ENCODE results near the gene ANXA9. TPM values are rescaled to one million over a fixed set of nuclear protein-coding genes. Genes with fewer than 3 reads are reported as not detected.

ANXA9 gene
- total and polyA plus RNA-seq, 2 donors from 2014 or later: 3.3 to 38.5 TPM

DNA sequence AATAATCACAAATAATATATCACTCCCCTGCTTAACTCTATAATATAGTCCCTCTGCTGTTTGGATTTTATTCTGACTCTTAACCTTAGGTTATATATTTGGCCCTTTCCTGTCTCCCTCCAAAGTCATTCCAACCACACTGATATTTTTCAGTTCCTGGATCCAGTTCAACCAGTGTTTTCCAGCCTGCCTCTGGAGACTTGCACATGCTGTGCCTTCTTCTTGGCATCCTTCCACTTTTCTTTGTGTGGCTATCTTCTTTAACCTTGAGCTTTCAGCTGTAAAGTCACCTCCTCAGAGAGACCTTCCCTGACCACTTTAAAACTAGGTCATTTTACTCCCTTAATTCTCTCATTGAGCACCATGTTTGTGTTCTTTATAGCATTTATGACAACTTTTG, 26.8 kb upstream of the ANXA9 start:
- H3K36me3 ChIP-seq (ENCODE audit: control insufficient read depth in 2 of 3, insufficient read depth in 3 of 3, low read length in 3 of 3): peaks cover 9 to 41% (median 19%) of the 10 kb centered on the region in 3 donors
- no peak overlapping the region for H3K27ac ChIP-seq (ENCODE audit: low read depth in 2 of 2, low read length in 2 of 2)
- TF ChIP-seq, protein P1, sequence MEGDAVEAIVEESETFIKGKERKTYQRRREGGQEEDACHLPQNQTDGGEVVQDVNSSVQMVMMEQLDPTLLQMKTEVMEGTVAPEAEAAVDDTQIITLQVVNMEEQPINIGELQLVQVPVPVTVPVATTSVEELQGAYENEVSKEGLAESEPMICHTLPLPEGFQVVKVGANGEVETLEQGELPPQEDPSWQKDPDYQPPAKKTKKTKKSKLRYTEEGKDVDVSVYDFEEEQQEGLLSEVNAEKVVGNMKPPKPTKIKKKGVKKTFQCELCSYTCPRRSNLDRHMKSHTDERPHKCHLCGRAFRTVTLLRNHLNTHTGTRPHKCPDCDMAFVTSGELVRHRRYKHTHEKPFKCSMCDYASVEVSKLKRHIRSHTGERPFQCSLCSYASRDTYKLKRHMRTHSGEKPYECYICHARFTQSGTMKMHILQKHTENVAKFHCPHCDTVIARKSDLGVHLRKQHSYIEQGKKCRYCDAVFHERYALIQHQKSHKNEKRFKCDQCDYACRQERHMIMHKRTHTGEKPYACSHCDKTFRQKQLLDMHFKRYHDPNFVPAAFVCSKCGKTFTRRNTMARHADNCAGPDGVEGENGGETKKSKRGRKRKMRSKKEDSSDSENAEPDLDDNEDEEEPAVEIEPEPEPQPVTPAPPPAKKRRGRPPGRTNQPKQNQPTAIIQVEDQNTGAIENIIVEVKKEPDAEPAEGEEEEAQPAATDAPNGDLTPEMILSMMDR (IDR thresholded peaks at IDR 0.05; ENCODE audit: borderline replicate concordance, extremely low read depth, insufficient read depth): no peak
- FAIRE-seq (no peak), DNase-seq (no peak)
- no peaks in the 10 kb centered on the region for H3K4me1 ChIP-seq (ENCODE audit: control insufficient read depth in 2 of 3, insufficient read depth in 2 of 3, low read depth in 1 of 3, low read length in 3 of 3)
- H3K9ac ChIP-seq (ENCODE audit: low read length in 3 of 3): no peak overlapping the region
- intact Hi-C loops (cut with DNase I): no loop called here
- H3K4me3 ChIP-seq (ENCODE audit: low read length in 3 of 3): no peak overlapping the region
- H3K9me3 ChIP-seq (ENCODE audit: control insufficient read depth in 2 of 3, insufficient read depth in 1 of 3, low read length in 3 of 3): no peaks in the 10 kb centered on the region
- no peaks in the 10 kb centered on the region for H3K27me3 ChIP-seq (ENCODE audit: control insufficient read depth, insufficient read depth, low read length)

DNA sequence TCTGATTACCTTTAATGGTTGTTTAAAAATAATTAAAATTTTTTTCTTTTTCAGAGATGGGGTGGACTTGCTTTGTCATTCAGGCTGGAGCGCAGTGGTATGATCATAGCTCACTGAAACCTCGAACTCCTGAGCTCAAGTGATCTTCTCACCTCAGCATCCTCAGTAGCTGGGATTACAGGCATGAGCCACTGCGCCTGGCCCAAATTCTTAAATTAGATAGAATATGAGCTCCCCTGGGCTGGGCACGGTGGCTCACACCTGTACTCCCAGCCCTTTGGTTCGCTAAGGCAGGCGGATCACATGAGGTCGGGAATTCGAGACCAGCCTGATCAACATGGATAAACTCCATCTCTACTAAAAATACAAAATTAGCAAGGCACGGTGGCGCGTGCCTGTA, 24.4 kb upstream of the ANXA9 start:
- H3K27ac ChIP-seq (ENCODE audit: low read depth in 2 of 2, low read length in 2 of 2): no peak overlapping the region
- H3K9me3 ChIP-seq (ENCODE audit: control insufficient read depth in 2 of 3, insufficient read depth in 1 of 3, low read length in 3 of 3): no peaks in the 10 kb centered on the region
- H3K9ac ChIP-seq (ENCODE audit: low read length in 3 of 3): no peak overlapping the region
- peaks cover 10 to 39% (median 25%) of the 10 kb centered on the region in 3 donors for H3K36me3 ChIP-seq (ENCODE audit: control insufficient read depth in 2 of 3, insufficient read depth in 3 of 3, low read length in 3 of 3)
- no peak overlapping the region for H3K4me3 ChIP-seq (ENCODE audit: low read length in 3 of 3)
- FAIRE-seq: no peak
- TF ChIP-seq, protein P1 (IDR thresholded peaks at IDR 0.05; ENCODE audit: borderline replicate concordance, extremely low read depth, insufficient read depth): no peak
- intact Hi-C loops (cut with DNase I): no loop called here
- H3K27me3 ChIP-seq (ENCODE audit: control insufficient read depth, insufficient read depth, low read length): no peaks in the 10 kb centered on the region
- DNase-seq: no peak
- H3K4me1 ChIP-seq (ENCODE audit: control insufficient read depth in 2 of 3, insufficient read depth in 2 of 3, low read depth in 1 of 3, low read length in 3 of 3): no peaks in the 10 kb centered on the region

DNA sequence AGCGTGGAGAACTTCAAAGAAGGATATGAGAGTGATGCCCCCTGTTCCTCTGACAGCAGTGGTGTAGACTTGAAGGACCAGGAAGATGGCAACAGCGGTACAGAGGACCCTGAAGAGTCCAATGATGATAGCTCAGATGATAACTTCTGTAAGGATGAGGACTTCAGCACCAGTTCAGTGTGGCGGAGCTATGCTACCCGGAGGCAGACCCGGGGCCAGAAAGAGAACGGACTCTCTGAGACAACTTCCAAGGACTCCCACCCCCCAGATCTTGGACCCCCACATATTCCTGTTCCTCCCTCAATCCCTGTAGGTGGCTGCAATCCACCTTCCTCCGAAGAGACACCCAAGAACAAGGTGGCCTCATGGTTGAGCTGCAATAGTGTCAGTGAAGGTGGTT, 21.4 kb upstream of the ANXA9 start:
- H3K36me3 ChIP-seq (ENCODE audit: control insufficient read depth in 2 of 3, insufficient read depth in 3 of 3, low read length in 3 of 3): peaks cover 10 to 40% (median 39%) of the 10 kb centered on the region in 3 donors
- TF ChIP-seq, protein P1 (IDR thresholded peaks at IDR 0.05; ENCODE audit: borderline replicate concordance, extremely low read depth, insufficient read depth): no peak
- no peaks in the 10 kb centered on the region for H3K4me1 ChIP-seq (ENCODE audit: control insufficient read depth in 2 of 3, insufficient read depth in 2 of 3, low read depth in 1 of 3, low read length in 3 of 3)
- no peaks in the 10 kb centered on the region for H3K9me3 ChIP-seq (ENCODE audit: control insufficient read depth in 2 of 3, insufficient read depth in 1 of 3, low read length in 3 of 3)
- no peak overlapping the region for H3K9ac ChIP-seq (ENCODE audit: low read length in 3 of 3)
- FAIRE-seq (no peak), DNase-seq (no peak)
- H3K27ac ChIP-seq (ENCODE audit: low read depth in 2 of 2, low read length in 2 of 2): no peak overlapping the region
- no peaks in the 10 kb centered on the region for H3K27me3 ChIP-seq (ENCODE audit: control insufficient read depth, insufficient read depth, low read length)
- no peak overlapping the region for H3K4me3 ChIP-seq (ENCODE audit: low read length in 3 of 3)
- intact Hi-C loops (cut with DNase I): no loop called here

DNA sequence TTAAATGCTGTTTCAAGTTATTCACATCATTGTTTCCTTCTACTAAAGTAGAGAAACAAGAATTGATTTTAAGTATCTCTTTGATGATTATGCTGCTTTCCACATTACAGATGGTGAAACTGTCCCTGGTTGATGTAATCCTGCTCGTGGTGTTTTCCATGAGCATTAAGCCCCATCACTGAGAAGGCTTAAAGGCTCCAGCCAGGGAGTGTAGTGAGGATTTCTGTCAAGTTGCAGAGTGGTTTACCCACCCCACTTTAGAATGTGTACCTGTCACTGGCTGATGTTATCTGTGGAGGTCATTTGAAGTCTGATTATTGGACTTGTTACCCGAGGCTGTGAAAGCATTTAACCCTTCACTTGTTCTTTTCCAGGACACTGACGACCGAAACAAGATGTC, 20.3 kb upstream of the ANXA9 start:
- FAIRE-seq (no peak), DNase-seq (no peak)
- TF ChIP-seq, protein P1 (IDR thresholded peaks at IDR 0.05; ENCODE audit: borderline replicate concordance, extremely low read depth, insufficient read depth): no peak
- no peak overlapping the region for H3K9ac ChIP-seq (ENCODE audit: low read length in 3 of 3)
- no peaks in the 10 kb centered on the region for H3K4me1 ChIP-seq (ENCODE audit: control insufficient read depth in 2 of 3, insufficient read depth in 2 of 3, low read depth in 1 of 3, low read length in 3 of 3)
- H3K4me3 ChIP-seq (ENCODE audit: low read length in 3 of 3): no peak overlapping the region
- H3K27ac ChIP-seq (ENCODE audit: low read depth in 2 of 2, low read length in 2 of 2): no peak overlapping the region
- H3K27me3 ChIP-seq (ENCODE audit: control insufficient read depth, insufficient read depth, low read length): no peaks in the 10 kb centered on the region
- intact Hi-C loops (cut with DNase I): no loop called here
- H3K9me3 ChIP-seq (ENCODE audit: control insufficient read depth in 2 of 3, insufficient read depth in 1 of 3, low read length in 3 of 3): no peaks in the 10 kb centered on the region
- H3K36me3 ChIP-seq (ENCODE audit: control insufficient read depth in 2 of 3, insufficient read depth in 3 of 3, low read length in 3 of 3): peaks cover 13 to 52% (median 50%) of the 10 kb centered on the region in 3 donors
